Measurements from ENCODE around the gene LRRC74B. TPM values are rescaled to one million over a fixed set of nuclear protein-coding genes. Genes with fewer than 3 reads are reported as not detected.
A peak's percentile ranks its signal among the peaks of the same experiment; 100 is the strongest.

The LRRC74B gene
- total and polyA plus RNA-seq, 7 donors: 0.22 to 0.51 (median 0.30) TPM; not detected in 4

DNA sequence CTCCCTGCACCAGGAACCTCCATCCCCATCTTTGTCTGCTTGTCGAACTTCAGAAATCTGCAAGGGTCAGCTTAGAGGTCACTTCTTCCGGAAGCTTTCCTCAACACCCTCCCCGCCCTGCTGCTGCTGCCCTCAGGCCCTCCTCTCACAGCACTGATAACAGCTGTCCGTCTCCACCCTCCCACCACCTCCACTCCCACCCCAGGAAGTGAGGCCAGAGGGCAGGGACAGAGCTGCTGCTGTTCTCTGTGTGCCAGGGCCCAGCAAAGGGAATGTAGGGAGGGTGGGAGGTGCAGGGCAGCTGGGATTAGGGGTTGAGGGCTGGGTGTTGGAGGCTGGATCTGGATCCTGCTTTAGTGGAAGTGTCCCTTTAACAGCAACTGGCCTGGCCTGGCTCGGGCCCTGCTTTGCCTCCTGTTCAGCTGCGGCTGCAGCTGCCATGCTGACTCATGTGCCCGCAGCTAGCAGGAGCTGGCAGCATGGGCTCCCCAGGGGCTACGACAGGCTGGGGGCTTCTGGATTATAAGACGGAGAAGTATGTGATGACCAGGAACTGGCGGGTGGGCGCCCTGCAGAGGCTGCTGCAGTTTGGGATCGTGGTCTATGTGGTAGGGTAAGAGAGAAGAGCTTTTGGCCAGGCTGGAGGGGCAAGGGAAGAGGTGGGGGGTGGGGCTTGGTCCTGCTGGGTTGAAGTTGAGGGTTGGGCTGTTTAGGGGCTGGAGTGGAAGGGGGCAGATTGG is 30.9 kb upstream of the LRRC74B start, which contains the start of gene P2RX6:
P2RX6 (plus strand) TSS at position 440 of the 740 bp plus-strand sequence; CDS start at position 450, 10 bp downstream.
- ATAC-seq (peak; percentile 87 to 94 (median 92)), DNase-seq (peak; percentile 70 to 88)
- 5 to 10% (median 9%) methylated on average over 12 of the region's 12 CpGs for WGBS, 3 donors
- Histone ChIP-seq H3K27me3 (ENCODE audit: insufficient read depth in 3 of 3, low read length in 2 of 3) (no peaks in the 10 kb centered on the region), H3K4me3 (peak within 1 kb of the TSS; percentile 75), H3K4me1 (peaks cover 12% of the 10 kb centered on the region), H3K27ac (peak within 1 kb of the TSS; percentile 85), H3K9me3 (no peaks in the 10 kb centered on the region), H3K36me3 (ENCODE audit: insufficient read depth in 1 of 2, low read depth in 1 of 2) (peaks cover 0 to 24% of the 10 kb centered on the region in 2 donors)
- intact Hi-C loops (cut with DNase I): loop anchor here (2.0 to 5.0 kb wide), 2 partner anchors 30 to 37 kb away; partner anchors contain the start of gene LRRC74B (in 1 of the 2)
- no peak for TF ChIP-seq CTCF (IDR thresholded peaks at IDR 0.05)

DNA sequence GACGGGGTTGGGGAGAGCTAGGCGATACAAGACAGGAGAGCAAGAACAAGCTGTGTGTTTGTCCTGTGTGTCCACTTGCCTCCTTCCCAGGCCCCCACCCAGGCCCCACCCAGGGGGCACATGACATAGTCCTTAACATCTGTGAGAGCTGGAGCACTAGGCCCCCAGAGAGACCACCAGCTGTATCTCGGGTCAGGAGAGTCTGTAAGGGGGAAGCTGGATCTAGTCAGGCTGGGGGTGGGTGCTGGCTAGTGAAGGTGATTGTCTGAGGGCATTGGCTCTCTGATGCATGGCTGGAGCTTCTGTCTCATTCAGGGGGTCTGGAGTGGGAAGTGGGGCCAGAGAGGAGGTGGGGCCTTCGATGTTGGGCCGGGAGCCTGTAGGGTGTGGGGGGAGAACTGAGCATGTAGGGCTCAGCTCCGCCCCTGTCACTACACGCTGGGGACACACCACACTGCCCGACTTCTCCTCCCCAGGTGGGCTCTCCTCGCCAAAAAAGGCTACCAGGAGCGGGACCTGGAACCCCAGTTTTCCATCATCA is 30.2 kb upstream of the LRRC74B start:
- H3K4me3 ChIP-seq: peak overlapping the region; percentile 75
- DNase-seq (peak in 1 of 2 donors; percentile 54), ATAC-seq (peak; percentile 9 to 52 (median 32))
- H3K27me3 ChIP-seq (ENCODE audit: insufficient read depth in 3 of 3, low read length in 2 of 3): no peaks in the 10 kb centered on the region
- H3K27ac ChIP-seq: peak overlapping the region; percentile 85
- no peak for TF ChIP-seq CTCF (IDR thresholded peaks at IDR 0.05)
- H3K9me3 ChIP-seq: no peaks in the 10 kb centered on the region
- WGBS, 3 donors: 19 to 40% (median 29%) methylated on average over 10 of the region's 10 CpGs
- intact Hi-C loops (cut with DNase I): loop anchor here in 1 of 2 donors (2.0 kb wide), 1 partner anchor 29 kb away; the partner anchor contains the start of gene LRRC74B
- H3K4me1 ChIP-seq: peaks cover 12% of the 10 kb centered on the region
- H3K36me3 ChIP-seq (ENCODE audit: insufficient read depth in 1 of 2, low read depth in 1 of 2): peaks cover 0 to 24% of the 10 kb centered on the region in 2 donors

- Histone ChIP-seq H3K27ac (no peak overlapping the region), H3K4me3 (peak overlapping the region; percentile 75), H3K36me3 (ENCODE audit: insufficient read depth in 1 of 2, low read depth in 1 of 2) (peaks cover 0 to 24% of the 10 kb centered on the region in 2 donors), H3K4me1 (peaks cover 12% of the 10 kb centered on the region), H3K9me3 (no peaks in the 10 kb centered on the region), H3K27me3 (ENCODE audit: insufficient read depth in 3 of 3, low read length in 2 of 3) (no peaks in the 10 kb centered on the region)
- DNase-seq: peak in 1 of 2 donors; percentile 23
- TF ChIP-seq CTCF (IDR thresholded peaks at IDR 0.05): no peak
- intact Hi-C loops (cut with DNase I): no loop called here
- ATAC-seq: no peak
- WGBS, 3 donors: 73 to 81% (median 78%) methylated on average over 13 of the region's 13 CpGs
Measured at GRCh38 chr22:21016644-21017420, 28.9 kb upstream of the LRRC74B start.

DNA sequence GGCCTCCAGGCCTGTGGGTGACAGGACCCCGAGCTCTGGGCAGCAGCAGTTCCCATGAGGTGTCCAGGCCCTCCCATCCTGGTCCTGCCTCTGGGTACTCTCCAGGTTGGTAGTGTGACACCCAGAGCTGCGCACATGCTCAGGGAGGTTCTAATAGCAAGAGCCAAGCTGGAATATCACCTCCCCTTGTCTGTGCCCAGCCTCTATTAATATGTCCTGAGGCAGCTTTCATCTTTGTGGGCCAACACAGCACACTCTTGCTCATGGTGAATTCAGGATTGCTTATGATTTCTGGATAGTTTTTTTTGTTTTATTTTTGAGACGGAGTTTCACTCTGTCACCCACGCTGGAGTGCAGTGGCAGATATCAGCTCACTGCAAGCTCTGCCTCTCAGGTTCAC is 27.4 kb upstream of the LRRC74B start:
- Histone ChIP-seq H3K27me3 (ENCODE audit: insufficient read depth in 3 of 3, low read length in 2 of 3) (no peaks in the 10 kb centered on the region), H3K27ac (no peak overlapping the region), H3K4me1 (peaks cover 12% of the 10 kb centered on the region), H3K9me3 (no peaks in the 10 kb centered on the region), H3K36me3 (ENCODE audit: insufficient read depth in 1 of 2, low read depth in 1 of 2) (peaks cover 0 to 34% of the 10 kb centered on the region in 2 donors), H3K4me3 (no peak overlapping the region)
- ATAC-seq (no peak), DNase-seq (peak in 1 of 2 donors; percentile 38)
- 86 to 96% (median 95%) methylated on average over 4 of the region's 4 CpGs for WGBS, 3 donors
- intact Hi-C loops (cut with DNase I): no loop called here
- no peak for TF ChIP-seq CTCF (IDR thresholded peaks at IDR 0.05)
